Caki2 (cell line): ENCODE results near the gene ABCC6. TPM values are rescaled to one million over a fixed set of nuclear protein-coding genes. Genes with fewer than 3 reads are reported as not detected.
"Not testable (repeated sequence)": the region's sequence is repeated elsewhere in the genome, so short reads cannot be mapped to it uniquely, and the experiment has no call there.

ENCODE experiments used
- DNase-seq: peaks from one replicate; pipeline ENCODE4 v3.0.0-alpha.2; 2015; ENCODE audit warnings: low read depth
- in situ Hi-C: cut with HindIII; loops from 2 replicates; pipeline ENCODE4 v1.10.0; 2016; ENCODE audit warnings: low sequenced_read_pairs, low pct_unique_long_range_greater_than_20kb, mixed read lengths
- total RNA-seq: library from RNA; depleted of rRNA; stranded (reverse); fragments of >200 nt; shearing (Covaris generic); gene quantifications from 2 replicates; pipeline ENCODE4 v1.2.3, GENCODE V29; 2014; ENCODE audit warnings: low replicate concordance

Gene ABCC6
- total RNA-seq, 1 experiment from 2014 or later = 0.03 TPM

DNA sequence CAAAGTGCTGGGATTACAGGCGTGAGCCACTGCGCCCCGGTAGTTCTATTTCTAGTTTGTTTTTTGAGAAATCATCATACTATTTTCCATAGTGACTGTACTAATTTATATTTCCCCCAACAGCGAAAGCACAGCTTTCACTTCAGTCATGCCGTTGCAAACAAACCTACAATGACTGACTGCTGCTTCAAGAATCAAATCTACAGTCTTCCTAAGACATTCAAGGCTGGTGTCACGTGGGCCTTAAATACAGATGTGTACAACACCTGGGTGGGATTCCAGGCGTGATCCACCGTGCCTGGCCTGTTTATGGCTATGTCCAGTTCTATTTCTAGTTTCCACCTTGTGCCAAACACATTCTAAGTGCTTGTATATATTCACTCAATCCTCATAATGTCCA, 72.0 kb downstream of the ABCC6 start:
- in situ Hi-C loops = no loop called here
- peak; percentile 28 for DNase-seq

DNA sequence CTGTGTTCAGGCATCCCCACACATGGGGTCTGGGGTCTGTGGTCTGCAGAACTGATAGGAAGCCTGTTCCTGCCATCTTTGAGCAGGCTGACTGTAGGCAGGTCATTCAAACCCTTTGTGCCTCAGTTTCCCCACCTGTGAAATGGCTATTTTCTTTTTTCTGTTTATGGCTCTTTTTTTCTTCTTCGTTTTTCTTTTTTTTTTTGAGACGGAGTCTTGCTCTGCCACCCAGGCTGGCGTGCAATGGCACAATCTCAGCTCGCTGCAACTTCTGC, 72.5 kb downstream of the ABCC6 start:
- in situ Hi-C loops = no loop called here
- DNase-seq = no peak

DNA sequence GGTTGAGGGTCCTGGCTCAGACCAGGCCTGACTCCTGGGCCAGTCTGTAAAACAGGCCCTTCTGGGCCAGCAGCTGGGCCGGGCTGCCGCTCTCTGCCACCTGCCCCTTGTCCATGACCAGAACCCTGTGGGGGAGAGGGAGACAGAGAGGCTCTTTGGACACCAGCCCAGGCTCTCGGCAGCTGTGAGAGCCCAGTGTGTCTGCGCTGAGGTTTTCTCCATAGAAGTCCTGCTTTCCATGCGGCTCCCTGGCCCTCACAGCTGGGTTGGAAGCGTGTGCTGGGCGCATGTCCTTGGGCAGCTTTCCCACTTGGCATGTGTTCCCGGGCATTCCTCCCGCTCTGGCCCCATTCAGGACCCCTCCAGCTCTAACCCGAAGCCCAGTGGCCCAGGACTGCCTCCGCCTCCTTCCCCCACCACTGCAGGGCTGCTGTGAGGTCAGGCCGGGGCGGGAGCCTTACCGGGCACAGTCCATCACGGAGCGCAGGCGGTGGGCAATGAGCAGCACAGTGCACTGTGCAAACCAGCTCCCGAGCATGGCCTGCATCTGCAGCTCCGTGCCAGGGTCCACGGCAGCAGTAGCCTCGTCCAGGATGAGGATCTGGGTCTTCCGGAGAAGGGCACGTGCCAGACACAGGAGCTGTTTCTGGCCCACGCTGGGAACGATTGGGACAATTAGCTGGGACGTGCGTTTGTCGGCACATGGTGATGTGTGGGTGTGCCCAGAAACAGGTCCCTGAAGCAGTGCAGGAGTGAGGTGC, 73.0 kb downstream of the ABCC6 start:
- in situ Hi-C loops = no loop called here
- DNase-seq = no peak

DNA sequence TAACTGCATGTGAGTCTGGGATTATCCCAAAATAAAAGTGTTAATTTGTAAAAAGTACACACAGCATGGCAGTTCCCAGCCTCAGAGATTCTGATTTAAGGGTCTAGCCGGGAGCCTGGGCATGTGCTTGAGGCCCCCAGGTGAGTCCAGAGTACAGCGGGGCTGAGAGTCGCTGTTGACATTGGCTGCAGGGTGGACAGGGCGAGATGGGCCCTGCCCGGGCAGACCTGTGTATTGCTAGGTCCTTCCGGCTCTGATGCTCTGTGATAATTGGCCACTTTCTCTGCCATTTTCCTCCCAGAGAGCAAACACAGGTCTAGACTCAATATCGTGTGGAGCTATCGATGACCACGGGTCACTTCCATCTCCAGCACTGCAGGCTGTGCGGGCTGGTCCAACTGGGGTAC, 73.6 kb downstream of the ABCC6 start:
- in situ Hi-C loops = no loop called here
- DNase-seq = no peak

DNA sequence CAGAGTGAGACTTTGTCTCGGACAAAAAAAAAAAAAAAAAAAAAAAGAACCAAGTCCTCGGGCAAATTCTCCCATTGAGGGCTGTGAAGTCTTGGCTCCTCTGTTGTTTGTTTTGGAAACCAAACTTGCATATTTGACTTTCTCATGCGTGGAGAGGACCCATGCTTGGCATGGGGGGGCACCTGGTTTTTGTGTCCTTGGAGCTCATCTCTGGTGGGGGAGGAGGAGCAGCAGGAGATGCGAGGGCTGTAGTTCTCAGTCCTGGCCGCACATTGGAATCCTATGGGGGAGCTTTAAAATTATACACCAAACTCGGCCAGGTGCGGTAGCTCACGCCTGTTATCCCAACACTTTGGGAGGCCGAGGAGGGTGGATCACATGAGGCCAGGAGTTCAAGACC, 74.5 kb downstream of the ABCC6 start:
- DNase-seq = peak; percentile 91
- in situ Hi-C loops = no loop called here

DNA sequence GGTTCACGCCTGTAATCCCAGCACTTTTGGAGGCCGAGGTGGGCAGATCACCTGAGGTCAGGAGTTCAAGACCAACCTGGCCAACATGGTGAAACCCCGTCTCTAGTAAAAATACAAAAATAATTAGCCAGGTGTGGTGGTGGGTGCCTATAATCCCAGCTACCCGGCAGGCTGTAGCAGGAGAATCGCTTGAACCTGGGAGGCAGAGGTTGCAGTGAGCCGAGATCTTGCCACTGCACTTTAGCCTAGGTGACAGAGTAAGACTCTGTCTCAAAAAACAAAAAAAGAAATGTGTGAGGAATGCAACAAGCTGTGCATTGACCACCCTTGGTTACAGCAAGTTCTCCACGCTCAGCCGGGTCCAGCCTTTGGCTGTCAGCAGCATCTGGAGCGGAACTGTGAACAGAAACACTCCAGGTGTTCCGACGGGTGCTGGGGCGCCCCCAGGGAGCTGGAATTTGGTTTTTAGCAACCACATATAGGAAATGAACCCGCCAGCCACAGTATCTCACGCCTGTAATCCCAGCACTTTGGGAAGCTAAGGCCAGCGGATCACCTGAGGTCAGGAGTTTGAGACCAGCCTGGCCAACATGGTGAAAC, 75.2 kb downstream of the ABCC6 start:
- in situ Hi-C loops = not testable (repeated sequence)
- DNase-seq = peak; percentile 66

DNA sequence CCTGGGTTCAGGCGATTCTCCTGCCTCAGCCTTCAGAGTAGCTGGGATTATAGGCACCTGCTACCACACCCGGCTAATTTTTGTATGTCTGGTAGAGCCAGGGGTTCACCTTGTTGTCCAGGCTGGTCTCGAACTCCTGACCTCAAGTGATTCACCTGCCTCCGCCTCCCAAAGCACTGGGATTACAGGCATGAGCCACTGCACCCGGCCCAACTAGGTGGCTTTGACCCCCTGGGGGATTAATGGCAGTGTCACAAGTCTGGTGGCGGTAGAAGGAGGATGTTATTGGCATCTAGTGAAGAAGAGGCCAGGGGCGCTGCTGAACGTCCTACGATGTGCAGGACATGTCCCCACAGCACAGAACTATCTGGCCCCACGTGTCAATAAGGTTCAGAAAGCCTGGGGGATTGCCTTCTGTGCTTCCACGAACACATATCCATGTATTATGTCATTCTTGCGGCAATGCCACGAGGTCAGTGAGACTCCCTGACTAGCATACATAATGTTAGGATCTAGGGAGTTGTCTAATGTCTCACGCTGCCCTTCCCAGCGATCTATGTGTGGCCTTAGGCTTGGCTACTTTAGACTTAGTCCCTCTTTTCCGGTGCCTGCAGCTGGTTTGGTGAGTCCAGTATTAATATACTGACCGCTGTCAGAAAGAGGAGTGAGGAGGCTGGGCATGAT, 75.8 kb downstream of the ABCC6 start:
- DNase-seq = no peak
- in situ Hi-C loops = no loop called here

DNA sequence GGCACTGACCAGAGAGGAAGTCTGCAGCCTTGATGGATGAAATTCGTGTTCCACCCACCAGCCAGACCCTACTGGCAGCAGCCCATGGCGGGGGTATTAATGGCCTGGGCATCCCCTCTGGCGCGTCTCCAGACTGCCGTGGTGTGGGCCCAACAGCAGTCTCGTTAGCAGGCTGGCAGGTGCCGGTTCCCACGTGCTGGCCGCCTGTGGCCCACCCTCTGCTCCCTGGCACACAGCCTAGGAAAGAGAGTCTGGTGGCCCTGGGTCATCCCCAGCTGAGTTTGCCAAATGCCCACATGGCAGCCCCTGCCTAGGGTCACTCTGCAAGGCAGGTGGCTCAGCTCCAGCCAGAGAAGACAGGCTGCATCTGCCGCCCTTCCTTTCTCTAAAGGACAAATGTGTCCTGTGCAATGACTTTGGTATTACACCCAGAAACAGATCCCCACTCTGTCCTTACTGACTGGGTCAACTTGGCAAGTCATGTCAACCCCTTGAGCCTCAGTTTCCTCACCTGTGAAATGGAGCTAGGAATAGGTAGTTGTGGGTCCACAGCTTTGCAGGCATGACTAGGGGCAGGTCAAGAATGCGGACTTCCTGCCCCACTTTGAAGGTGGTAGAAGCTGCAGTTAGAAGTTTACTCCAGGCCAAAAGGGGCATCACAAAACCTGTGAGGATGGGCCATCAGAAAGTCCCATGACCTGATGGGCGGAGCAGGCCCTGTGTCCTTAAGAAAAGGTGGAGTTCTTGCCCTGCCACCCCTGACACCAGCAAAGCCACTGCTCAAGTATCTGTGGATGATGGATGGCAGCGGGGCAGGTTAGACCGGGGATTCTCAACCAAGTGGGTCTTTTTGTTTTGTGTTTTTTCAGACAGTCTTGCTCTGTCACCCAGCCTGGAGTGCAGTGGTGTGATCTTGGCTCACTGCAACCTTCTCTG, 76.6 kb downstream of the ABCC6 start:
- DNase-seq = no peak
- in situ Hi-C loops = no loop called here

DNA sequence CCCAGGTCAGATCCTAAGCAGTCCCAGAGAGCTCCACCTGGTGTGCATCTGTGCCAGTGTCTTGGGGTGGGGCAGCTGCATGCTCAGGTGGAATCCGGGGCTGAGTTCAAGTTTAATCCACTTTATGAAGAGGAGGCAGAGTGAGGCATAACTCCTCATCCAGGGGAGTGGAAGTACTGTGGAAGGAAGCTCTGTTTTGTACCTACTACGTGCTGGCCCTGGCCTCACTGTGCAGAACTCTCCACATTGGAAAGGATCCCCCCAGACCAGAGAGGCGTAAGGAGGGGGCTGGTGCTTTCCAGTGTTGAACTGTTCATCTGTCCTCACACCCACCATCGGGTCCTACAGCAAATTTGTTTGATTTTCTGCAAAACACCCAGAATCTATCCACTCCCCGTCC, 78.0 kb downstream of the ABCC6 start:
- in situ Hi-C loops = no loop called here
- DNase-seq = no peak

DNA sequence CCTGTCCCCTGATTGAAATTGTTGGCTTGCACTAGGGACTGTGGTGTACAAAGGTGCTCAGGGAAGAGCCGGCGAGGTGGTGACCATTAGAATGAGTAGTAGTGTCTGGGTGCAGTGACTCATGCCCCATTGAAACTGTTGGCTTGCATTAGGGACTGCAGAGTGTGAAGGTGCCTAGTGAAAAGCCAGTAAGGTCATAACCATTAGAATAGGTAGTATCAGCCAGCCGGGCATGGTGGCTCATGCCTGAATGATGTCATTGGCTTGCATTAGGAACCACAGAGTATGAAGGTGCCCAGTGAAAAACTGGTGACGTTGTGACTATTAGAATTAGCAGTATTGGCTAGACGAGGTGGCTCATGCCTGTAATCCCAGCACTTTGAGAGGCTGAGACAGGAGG, 78.9 kb downstream of the ABCC6 start:
- DNase-seq = peak; percentile 92

DNA sequence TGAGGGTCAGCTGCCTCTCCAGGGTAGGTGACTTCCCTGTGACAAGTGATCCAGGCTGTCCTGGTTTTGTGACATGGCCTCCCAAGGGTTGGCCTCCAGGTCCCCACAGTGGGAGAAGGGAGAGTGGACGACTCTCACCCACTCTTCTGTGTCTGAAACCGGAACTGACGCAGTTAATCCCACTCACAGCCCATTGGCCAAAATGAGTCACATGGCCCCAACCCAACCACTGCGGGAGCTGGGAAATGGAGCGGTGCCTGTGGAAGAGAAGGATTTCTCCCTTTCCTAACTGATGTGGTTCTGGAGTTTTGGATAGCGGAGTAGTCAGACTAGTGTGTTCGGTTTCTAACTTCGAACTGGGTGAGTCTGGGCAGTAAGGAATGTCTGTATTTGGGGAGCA, 79.4 kb downstream of the ABCC6 start:
- in situ Hi-C loops = no loop called here
- no peak for DNase-seq

More for the DNA sequence above, 78.9 kb downstream of the ABCC6 start:
- in situ Hi-C loops = no loop called here

DNA sequence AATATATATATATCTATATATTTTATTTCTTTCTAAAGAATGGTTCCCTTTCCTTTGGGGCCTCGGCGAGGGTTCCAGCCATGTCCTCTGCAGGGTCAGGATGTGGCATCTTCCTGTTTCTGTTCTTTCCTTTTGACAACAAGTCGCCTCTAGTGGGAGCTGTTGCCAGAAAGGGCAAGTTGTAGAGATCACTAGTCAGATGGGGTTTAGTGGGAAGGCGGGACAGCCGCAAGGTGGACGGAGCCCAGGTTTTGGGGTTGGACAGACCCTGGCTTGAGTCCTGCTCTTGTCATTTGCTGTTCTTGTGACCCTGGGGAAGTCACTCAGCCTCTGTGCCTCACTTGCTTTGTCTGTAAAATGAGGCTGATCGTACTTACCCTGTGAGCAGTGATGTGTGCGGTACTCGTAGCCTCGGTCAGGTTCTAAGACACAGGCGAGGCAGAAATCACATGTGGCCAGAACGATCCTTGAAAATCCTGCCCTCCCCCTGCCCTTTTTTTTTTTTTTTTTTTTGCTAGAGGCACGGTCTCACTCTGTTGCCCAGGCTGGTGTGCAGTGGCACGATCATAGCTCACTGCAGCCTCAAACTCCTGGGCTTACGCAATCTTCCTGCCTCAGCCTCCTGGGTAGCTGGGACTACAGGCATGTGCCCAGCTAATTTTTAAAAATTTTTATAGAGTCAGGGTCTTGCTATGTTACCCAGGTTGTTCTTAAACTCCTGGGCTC, 80.1 kb downstream of the ABCC6 start:
- DNase-seq = peak; percentile 61
- in situ Hi-C loops = no loop called here

DNA sequence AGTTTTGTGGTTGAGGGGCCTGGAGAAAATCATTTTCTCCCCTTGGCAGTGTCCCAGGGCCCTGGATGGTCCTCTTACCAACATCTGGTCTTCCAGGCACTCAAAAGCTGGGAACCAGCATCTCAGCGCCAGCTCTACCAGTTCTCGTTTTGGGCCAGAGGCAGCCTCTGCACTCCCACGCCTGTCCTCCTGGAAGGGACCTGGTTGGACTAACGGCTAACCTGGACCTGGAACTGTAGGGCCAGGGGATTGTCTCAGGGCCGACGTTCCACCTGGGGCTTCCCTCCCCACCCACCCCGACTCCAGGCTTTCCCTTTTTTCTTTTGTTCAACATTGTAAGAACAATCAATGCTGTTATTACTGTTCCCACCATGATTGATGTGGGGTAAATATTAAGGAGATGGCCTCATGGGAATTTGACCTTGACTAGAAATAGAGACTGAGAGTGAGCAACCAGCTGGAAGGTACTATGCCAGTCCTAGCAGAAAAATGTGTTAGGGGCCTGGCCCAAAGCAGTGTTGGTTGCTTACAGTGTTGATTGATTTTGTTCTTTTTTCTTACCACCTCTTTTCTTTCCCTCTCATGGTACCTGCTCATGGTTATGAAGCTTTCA, 81.4 kb downstream of the ABCC6 start:
- no peak for DNase-seq
- in situ Hi-C loops = no loop called here

DNA sequence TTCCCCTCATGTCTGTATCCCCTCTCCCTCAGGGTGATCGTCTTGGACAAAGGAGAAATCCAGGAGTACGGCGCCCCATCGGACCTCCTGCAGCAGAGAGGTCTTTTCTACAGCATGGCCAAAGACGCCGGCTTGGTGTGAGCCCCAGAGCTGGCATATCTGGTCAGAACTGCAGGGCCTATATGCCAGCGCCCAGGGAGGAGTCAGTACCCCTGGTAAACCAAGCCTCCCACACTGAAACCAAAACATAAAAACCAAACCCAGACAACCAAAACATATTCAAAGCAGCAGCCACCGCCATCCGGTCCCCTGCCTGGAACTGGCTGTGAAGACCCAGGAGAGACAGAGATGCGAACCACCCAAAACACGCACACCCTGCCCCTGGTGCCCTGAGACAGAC, 82.2 kb downstream of the ABCC6 start:
- DNase-seq = no peak
- in situ Hi-C loops = no loop called here

DNA sequence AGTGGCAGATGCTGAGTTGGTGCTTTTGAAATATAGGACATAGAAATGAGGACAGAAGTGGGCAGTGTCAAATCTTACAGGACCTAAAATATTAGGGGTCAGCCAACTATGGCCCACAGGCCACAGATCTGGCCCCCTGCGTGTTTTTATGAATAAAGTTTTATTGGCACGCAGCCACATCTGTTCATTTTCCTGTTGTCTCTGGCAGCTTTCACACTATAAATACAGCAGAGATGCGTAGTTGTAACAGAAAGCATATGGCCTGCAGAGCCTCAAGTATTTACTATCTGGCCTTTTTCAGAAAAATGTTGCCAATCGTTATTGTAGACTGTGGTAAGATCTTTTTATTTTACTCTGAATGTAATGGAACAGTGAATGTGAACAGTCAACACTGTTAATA, 82.8 kb downstream of the ABCC6 start:
- no peak for DNase-seq
- in situ Hi-C loops = no loop called here

DNA sequence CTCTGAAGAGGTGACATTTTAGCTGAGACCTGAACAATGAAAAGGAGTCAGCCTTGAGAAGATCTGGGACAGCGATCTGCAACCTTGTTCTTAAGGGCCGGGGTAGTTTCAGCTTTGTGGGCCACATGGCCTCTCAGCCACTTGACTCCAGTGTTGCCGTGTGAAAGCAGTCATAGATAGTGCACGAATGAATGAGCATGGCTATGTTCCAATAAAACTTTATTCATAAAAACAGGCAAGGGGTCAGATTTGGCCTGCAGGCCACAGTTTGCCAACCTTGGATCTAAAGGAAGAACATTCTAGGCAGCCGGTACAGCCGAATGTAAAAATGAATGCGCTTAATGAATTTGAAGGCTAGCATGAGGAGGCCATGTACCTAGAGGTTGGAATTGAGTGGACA, 83.5 kb downstream of the ABCC6 start:
- in situ Hi-C loops = no loop called here
- DNase-seq = no peak

DNA sequence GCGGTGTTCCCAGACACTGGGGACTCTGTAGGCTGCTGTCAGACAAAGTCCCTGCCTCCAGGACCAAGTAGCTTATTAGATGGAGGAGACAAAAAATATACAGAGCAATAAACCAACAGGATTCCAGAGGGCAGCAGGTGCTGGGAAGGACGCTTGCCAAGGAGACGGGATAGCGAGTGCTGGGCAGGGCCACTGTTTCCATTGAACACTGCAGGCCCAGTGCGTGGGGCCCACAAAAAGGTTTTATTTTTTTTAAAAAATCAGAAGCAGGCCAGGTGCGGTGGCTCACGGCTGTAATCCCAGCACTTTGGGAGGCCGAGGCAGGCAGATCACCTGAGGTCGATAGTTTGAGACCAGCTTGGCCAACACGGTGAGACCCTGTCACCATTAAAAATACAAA, 84.2 kb downstream of the ABCC6 start:
- DNase-seq = no peak

More for the DNA sequence above, 84.2 kb downstream of the ABCC6 start:
- in situ Hi-C loops = no loop called here
